ENCODE results near the gene MT1E.
"Not testable (repeated sequence)": the region's sequence is repeated elsewhere in the genome, so short reads cannot be mapped to it uniquely, and the experiment has no call there.

The MT1E gene

DNA sequence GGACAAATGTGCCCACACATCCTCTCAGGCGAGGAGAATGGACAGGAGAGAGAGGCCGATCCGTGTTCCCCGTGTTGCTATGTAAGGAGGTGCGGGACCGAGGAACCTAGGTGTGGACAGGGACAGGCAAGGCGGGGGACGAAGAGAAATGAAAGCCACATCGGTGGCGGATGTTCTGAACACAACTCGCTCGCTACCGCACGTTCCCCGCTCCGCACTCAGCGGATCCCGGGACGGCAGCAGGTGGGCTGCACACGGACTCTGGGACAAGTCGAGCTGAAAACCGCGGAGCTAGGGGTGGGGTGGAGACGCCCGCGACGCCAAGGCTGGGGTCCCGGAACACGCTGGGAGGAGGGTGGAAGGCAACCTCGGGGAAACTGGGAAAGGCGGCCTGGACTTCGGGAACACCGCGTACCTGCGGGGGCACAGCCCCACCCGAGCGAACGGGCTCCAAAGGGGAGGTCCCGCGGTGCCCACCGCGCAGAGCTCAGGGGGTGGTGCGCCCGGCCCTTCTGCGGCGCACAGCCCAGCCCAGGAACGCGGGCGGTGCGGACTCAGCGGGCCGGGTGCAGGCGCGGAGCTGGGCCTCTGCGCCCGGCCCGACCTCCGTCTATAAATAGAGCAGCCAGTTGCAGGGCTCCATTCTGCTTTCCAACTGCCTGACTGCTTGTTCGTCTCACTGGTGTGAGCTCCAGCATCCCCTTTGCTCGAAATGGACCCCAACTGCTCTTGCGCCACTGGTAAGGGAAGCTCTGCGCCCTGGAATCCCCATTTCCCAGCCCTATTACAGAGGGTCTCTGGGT is at the start of gene MT1E:
MT1E (plus strand) TSS at position 642 of the 803 bp plus-strand sequence; CDS start at position 713, 71 bp downstream.
- no peak for DNase-seq (ENCODE audit: low read depth)

GRCh38 chr16:56576585-56577299 is 48.8 kb upstream of the MT1E start:
- peak; percentile 78 for DNase-seq (ENCODE audit: low read depth)

- no peak for DNase-seq (ENCODE audit: low read depth)
Measured at GRCh38 chr16:56577300-56577625, 48.3 kb upstream of the MT1E start.

GRCh38 chr16:56580391-56581048 is 45.1 kb upstream of the MT1E start:
- DNase-seq (ENCODE audit: low read depth), result no peak

DNA sequence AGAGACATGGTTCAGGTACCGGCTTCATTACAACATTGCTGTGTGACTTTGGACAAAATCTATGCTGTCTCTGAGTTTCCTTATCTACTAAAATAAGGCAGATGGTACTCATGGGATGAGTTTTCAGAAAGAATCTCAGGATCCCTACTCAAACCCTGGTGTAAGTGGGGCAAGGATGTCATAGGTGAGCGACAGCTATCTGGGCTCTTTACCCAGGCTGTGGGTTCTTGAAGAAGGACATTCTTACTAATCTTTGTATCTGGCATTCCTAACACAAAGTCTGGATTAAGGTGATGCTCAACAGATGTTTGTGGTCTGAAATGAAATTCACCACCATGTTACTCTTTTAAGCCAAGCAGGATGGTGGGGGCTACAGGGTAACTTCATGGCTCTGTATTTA is 42.7 kb upstream of the MT1E start:
- DNase-seq (ENCODE audit: low read depth), result not testable (repeated sequence)

GRCh38 chr16:56583351-56584168 is 42.0 kb upstream of the MT1E start:
- no peak for DNase-seq (ENCODE audit: low read depth)

GRCh38 chr16:56584276-56584675 is 41.3 kb upstream of the MT1E start:
- DNase-seq (ENCODE audit: low read depth), result no peak

GRCh38 chr16:56588781-56589140 is 36.8 kb upstream of the MT1E start:
- no peak for DNase-seq (ENCODE audit: low read depth)

DNA sequence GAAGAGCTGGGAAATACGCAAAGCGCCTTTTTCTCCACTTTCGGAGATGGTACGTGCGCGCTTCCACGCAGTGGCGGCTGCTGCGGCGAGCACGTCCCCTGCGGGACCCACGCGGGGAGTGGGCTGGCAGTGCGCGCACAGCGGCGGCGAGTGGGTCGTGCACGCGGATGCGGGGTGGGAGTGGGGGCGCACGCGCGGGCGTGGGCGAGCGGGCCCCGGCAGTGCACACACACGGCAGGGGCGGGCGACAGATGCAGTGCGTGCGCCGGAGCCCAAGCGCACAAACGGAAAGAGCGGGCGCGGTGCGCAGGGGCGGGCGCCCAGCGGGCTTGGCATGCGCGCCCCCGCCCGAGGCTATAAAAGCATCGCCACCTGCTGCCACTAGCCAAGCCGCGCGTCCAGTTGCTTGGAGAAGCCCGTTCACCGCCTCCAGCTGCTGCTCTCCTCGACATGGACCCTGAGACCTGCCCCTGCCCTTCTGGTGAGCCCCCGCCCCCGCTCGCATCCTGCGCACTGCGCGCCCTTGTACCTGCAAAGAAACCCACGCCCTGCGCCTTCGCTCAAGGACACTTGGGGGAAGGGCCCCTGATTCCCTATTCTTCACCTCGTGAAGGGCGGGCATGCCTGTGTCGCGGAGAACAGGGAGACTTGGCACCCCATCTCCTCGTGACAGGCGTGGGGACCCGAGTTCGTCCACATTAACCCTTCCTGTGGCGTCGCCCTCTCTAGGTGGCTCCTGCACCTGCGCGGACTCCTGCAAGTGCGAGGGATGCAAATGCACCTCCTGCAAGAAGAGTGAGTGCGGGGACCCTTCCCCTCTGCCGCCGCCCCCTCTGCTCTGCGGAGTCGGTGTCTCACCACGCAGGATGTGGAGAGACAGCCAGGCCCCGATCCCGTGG is 36.2 kb upstream of the MT1E start, which contains the start of gene MT3:
MT3 (plus strand) TSS at position 388 of the 899 bp plus-strand sequence; CDS start at position 451, 63 bp downstream.
- DNase-seq (ENCODE audit: low read depth), result no peak

- DNase-seq (ENCODE audit: low read depth), result no peak
Measured at GRCh38 chr16:56591377-56592060, 34.1 kb upstream of the MT1E start.

GRCh38 chr16:56593573-56594291 is 31.8 kb upstream of the MT1E start:
- no peak for DNase-seq (ENCODE audit: low read depth)

GRCh38 chr16:56594292-56594619 is 31.3 kb upstream of the MT1E start:
- DNase-seq (ENCODE audit: low read depth), result no peak

DNA sequence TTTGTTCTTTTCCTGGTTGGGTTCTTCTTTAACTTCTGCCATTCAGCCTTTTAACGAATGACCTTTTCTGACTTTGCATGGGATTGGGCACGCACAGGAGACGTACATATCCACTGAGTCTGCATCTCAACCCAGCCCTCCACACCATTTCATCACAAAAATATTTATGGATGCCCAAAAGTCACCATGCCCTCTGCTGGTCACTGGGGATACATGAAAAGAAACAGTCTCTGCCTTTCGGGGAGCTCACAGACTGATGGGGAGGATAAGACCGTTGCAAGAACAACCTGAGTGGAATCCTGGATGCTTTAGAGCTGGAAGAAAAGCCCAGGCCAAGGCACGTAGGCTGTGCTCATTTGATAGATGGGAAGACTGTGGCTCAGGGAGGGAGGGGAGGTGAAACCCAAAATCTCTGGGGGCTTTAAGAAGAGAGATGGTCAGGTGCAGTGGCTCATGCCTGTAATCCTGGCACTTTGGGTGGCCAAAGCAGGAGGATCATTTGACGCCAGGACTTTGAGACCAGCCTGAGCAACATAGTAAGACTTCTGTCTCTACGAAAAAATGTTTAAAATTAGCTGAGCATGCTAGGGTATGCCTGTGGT is 25.1 kb upstream of the MT1E start:
- no peak for DNase-seq (ENCODE audit: low read depth)

DNA sequence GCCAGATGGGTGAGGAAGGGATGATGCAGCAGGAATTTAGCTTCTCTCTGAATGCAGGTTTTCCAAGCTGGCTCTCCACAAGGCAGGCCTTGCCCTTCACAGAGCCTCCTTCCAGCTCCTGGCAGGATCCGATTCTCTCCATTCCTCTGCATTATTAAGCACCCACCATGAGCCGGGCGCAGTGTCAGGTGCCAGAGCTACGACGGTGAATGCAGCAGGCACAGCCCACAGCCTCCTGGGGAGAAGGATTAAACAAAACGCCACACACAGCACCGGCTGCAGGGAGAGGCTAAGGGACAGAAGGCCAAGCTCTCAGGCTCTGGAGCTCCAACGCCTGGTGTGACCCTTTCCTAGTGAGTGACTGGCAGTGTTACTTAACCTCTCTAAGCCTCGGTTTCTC is 24.3 kb upstream of the MT1E start:
- no peak for DNase-seq (ENCODE audit: low read depth)

DNA sequence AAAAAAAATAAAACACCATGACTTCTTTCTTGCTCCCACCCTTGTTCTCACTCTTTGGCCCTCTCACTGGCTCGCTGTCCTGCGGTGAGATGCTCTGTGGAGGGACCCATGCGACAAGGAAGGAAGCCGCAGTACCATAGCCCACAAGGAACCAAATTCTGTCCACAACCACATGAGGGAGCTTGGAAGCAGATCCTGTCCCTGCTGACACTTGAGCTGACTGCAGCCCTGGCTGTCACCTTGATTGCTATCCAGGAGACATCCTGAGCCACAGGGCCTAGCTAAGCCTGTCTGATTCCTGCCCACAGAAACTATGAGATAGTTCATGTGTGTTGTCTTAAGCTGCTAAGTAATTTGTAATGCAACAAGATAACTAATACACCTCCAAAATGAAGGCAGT is 22.0 kb upstream of the MT1E start:
- DNase-seq (ENCODE audit: low read depth), result no peak

DNA sequence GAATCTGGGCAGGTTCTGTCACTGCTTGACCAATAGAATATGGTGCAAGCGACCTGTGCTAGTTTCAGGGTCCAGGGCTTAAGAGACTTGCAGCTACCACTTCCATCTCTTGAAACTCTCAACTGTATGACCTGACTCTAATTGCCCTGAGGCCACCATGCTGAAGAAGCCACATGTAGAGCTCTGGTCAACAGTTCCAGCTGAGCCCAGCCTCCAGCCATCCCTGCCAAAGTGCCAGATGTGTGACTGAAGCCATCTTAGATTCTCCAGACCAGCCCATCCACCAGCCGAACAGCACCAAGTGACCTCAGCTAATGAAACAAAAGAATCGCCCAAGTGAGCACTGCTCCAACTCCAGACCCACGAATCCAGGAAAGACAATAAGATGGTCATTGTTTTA is 20.6 kb upstream of the MT1E start:
- DNase-seq (ENCODE audit: low read depth), result no peak

GRCh38 chr16:56605475-56605874 is 20.1 kb upstream of the MT1E start:
- DNase-seq (ENCODE audit: low read depth), result no peak

GRCh38 chr16:56606071-56606475 is 19.5 kb upstream of the MT1E start:
- DNase-seq (ENCODE audit: low read depth), result no peak

DNA sequence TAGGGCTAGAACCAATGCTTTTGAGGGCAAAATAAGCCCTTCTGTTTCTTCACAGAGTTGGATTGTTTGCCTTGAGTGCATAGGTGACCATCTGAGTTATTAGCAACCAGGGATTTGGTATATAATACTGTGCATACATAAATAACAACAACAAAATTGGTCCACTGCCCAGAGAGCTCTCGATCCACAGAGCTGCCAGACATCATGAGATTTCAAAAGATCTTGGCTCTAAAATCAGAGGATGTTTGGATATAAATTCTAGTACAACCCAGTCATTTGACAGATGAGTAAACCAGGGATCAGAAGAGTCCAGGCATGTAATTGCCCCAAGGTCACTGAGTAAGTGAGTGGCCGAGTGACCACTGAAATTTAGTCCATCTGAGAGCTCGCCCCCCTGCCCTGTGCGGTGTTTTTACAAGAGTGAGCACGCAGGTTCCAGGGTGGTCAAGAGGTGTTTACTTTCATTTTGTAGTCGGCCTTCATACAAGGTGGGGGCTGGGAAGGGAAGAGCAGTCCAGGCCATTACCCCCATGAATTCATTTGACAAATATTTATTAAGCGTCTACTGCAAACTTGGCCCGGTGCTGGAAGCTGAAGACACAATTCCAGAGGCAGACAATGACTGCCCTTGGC is 19.0 kb upstream of the MT1E start:
- no peak for DNase-seq (ENCODE audit: low read depth)
